ENCODE measurements around the gene TSC22D1.

- no peak for TF ChIP-seq CTCF (IDR thresholded peaks at IDR 0.05)
- TF ChIP-seq POLR2A (IDR thresholded peaks at IDR 0.05), result no peak
These were observed 107.3 kb downstream of the TSC22D1 start for GRCh38 chr13:44468874-44469273.

All from lower leg skin (tissue), 3 donors.